ENCODE data around the gene CRYBG2.

DNA sequence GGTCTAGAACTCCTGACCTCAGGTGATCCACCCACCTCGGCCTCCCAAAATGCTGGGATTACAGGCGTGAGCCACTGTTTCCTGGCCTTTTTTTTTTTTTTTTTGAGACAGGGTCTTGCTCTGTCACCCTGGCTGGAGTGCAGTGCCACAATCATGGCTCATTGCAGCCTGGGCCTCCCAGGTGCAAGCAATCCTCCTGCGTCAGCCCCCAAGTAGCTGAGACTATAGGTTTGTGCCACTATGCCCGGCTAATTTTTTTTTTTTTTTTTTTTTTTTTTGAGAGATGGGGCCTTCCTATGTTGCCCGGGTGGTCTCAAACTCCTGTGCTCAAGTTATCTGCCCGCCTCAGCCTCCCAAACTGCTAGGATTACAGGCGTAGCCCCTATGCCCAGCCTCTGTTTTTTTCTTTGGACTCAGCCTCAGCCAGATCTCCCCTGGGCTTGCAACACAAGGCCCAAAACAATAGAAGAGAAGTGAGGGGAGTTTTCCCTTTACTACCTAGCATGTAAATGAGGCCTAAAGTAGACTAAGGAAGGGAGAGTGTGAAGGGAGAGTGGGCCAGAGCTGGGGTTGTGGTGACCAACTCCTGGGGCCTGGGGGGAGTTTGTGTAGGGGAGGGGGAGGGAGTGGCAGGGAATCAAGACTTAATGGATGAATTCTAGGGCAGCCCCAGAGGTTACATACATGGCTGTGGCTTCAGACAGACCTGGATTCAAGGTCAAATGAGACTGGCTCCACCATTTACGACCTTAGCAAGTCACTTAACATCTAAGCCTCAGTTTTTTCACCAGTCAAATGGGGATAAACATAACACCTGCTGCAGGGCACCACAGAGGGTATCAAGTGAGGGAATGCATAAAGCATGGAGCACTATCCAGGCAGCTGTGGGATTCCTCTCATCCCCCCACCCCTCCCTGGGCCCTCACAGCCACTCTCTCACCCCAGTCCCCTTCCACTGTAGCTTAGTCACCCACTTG lies 37.8 kb downstream of the CRYBG2 start:
- no peak for TF ChIP-seq CTCF (IDR thresholded peaks at IDR 0.05; ENCODE audit: poor library complexity, severe bottlenecking)
- no peak for TF ChIP-seq RAD21 (conservative IDR thresholded peaks at IDR 0.05)
- TF ChIP-seq SMC3 (conservative IDR thresholded peaks at IDR 0.05; ENCODE audit: poor library complexity) = no peak
- no peak for TF ChIP-seq POLR2AphosphoS5 (IDR thresholded peaks at IDR 0.05)
- TF ChIP-seq EP300 (conservative IDR thresholded peaks at IDR 0.05; ENCODE audit: poor library complexity, severe bottlenecking) = no peak
- TF ChIP-seq EZH2 (IDR thresholded peaks at IDR 0.05; ENCODE audit: borderline replicate concordance, insufficient read depth, low read length, poor library complexity, severe bottlenecking) = no peak

Data from neural cell (in vitro differentiated cells).